ENCODE measurements around the gene NOPCHAP1.

DNA sequence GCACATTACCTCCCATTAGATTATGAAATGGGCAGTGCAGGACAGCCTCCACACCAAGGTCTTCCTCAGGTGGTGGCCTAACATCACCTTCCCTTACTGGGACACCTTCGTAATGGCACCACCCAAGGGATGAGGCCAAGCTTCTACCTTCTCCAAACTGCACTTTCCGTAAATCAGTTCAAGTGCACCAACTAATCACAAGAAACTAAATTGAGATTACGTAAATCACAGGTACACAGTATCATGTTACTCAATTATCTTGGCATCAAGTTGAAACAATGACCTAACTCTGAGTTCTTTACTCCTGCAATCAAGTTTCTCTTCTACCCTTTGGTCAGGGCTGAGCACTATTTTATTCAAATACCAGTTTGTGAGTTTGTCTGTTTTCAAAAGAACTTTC is 41.9 kb upstream of the NOPCHAP1 start:
- TF ChIP-seq, protein P1, sequence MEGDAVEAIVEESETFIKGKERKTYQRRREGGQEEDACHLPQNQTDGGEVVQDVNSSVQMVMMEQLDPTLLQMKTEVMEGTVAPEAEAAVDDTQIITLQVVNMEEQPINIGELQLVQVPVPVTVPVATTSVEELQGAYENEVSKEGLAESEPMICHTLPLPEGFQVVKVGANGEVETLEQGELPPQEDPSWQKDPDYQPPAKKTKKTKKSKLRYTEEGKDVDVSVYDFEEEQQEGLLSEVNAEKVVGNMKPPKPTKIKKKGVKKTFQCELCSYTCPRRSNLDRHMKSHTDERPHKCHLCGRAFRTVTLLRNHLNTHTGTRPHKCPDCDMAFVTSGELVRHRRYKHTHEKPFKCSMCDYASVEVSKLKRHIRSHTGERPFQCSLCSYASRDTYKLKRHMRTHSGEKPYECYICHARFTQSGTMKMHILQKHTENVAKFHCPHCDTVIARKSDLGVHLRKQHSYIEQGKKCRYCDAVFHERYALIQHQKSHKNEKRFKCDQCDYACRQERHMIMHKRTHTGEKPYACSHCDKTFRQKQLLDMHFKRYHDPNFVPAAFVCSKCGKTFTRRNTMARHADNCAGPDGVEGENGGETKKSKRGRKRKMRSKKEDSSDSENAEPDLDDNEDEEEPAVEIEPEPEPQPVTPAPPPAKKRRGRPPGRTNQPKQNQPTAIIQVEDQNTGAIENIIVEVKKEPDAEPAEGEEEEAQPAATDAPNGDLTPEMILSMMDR (IDR thresholded peaks at IDR 0.05): no peak
- TF ChIP-seq EP300 (IDR thresholded peaks at IDR 0.05): no peak
- TF ChIP-seq POLR2A (IDR thresholded peaks at IDR 0.05): no peak
- peak; percentile 10 to 67 (median 65) for TF ChIP-seq POLR2AphosphoS5 (IDR thresholded peaks at IDR 0.05)

Measured in stomach (tissue), 4 donors.